SK-N-SH (cell line): ENCODE data around the gene CISD3.

Experiments
- CHD2 ChIP-seq: fragments of 150-350 bp; IDR thresholded peaks from 2 replicates; pipeline ENCODE4 v1.6.1; 2018; ENCODE audit warnings: low read length; ENCODE audit not compliant: partially characterized antibody
- CTCF ChIP-seq: fragments of 200-600 bp; sonication (generic); IDR thresholded peaks from 2 replicates; pipeline ENCODE4 v1.6.1; 2017; ENCODE audit warnings: antibody characterized with exemption, mild to moderate bottlenecking, moderate library complexity
- EP300 ChIP-seq, 2 experiments: IDR thresholded peaks; 2 replicates each; pipeline versions ENCODE4 v1.4.0 to v1.6.1; 2012; ENCODE audit warnings: borderline replicate concordance in 1 of 2, low read depth in 1 of 2, low read length in 1 of 2
- EZH2phosphoT487 ChIP-seq: fragments of 200-600 bp; sonication (generic); IDR thresholded peaks from 2 replicates; pipeline ENCODE4 v1.6.1; 2017; ENCODE audit warnings: low read depth, mixed run types, mild to moderate bottlenecking, antibody characterized with exemption, moderate library complexity, borderline replicate concordance
- FOXM1 ChIP-seq: IDR thresholded peaks from 2 replicates; pipeline ENCODE4 v1.4.0; 2012; ENCODE audit warnings: low read depth, mild to moderate bottlenecking
- MAX ChIP-seq: IDR thresholded peaks from 2 replicates; pipeline ENCODE4 v1.4.0; 2012; ENCODE audit warnings: low read depth
- MXI1 ChIP-seq: IDR thresholded peaks from 2 replicates; pipeline ENCODE4 v1.6.1; 2012; ENCODE audit warnings: mild to moderate bottlenecking, low read depth, low read length, improper control_type of control experiment
- POLR2AphosphoS5 ChIP-seq: IDR thresholded peaks from 2 replicates; pipeline ENCODE4 v1.6.1; 2012; ENCODE audit warnings: low read depth, low read length
- RCOR1 ChIP-seq: fragments of 150-350 bp; IDR thresholded peaks from 2 replicates; pipeline ENCODE4 v1.6.1; 2017; ENCODE audit warnings: antibody characterized with exemption, low read length
- REST ChIP-seq: IDR thresholded peaks from 2 replicates; pipeline ENCODE4 v1.6.1; 2012; ENCODE audit warnings: mild to moderate bottlenecking, low read depth, low read length, moderate library complexity
- RXRA ChIP-seq: IDR thresholded peaks from 2 replicates; pipeline ENCODE4 v1.4.0; 2012; ENCODE audit warnings: low read depth, mild to moderate bottlenecking, borderline replicate concordance
- SIN3A ChIP-seq: IDR thresholded peaks from 2 replicates; pipeline ENCODE4 v1.6.1; 2012; ENCODE audit warnings: low read depth, mild to moderate bottlenecking, low read length, moderate library complexity, borderline replicate concordance
- TAF1 ChIP-seq: IDR thresholded peaks from 2 replicates; pipeline ENCODE4 v1.6.1; 2012; ENCODE audit warnings: low read depth, mild to moderate bottlenecking, low read length, moderate library complexity, borderline replicate concordance
- USF1 ChIP-seq: IDR thresholded peaks from 2 replicates; pipeline ENCODE4 v1.4.0; 2012; ENCODE audit warnings: low read depth, borderline replicate concordance

GRCh38 chr17:38750044-38750311 lies 19.8 kb downstream of the CISD3 start:
- TF ChIP-seq EP300 (IDR thresholded peaks at IDR 0.05; ENCODE audit: borderline replicate concordance in 1 of 2, low read depth in 1 of 2, low read length in 1 of 2) (no peak), SIN3A (no peak), REST (no peak), RCOR1 (no peak), CTCF (no peak), CHD2 (no peak), TAF1 (no peak), POLR2AphosphoS5 (no peak; the same call in 1 of the 2 replicates), MAX (no peak), MXI1 (no peak), FOXM1 (no peak), EZH2phosphoT487 (no peak), USF1 (no peak), RXRA (no peak)
